Measurements from ENCODE around the gene AMPD2. TPM values are rescaled to one million over a fixed set of nuclear protein-coding genes. Genes with fewer than 3 reads are reported as not detected.

The AMPD2 gene
- polyA plus RNA-seq, 3 donors: 75.0 to 961 (median 117) TPM

GRCh38 chr1:109617291-109617801 lies 2.3 kb upstream of the AMPD2 start:
- no peaks in the 10 kb centered on the region for H3K27me3 ChIP-seq (ENCODE audit: control insufficient read depth in 2 of 2, insufficient read depth in 2 of 2, low read length in 2 of 2)
- Mint-ChIP-seq H3K36me3 (peaks cover 6 to 16% of the 10 kb centered on the region in 2 donors), H3K4me3 (peak overlapping the region; percentile 37 to 65), H3K27me3 (ENCODE audit: low read depth in 3 of 3) (peaks cover 0 to 1% (median 0%) of the 10 kb centered on the region in 3 donors), H3K9me3 (peaks cover 0 to 2% (median 2%) of the 10 kb centered on the region in 7 donors), H3K4me1 (peaks cover 67% of the 10 kb centered on the region), H3K27ac (peak overlapping the region; percentile 98 to 100 (median 99))
- H3K4me3 ChIP-seq (replicated peaks in 1 of 3; ENCODE audit: low read depth in 2 of 3, low read length in 3 of 3): peak overlapping the region in 1 of 3 experiments; percentile 55
- peak overlapping the region; percentile 90 to 99 for H3K27ac ChIP-seq (ENCODE audit: low read depth in 1 of 2, low read length in 2 of 2)
- H3K36me3 ChIP-seq (replicated peaks in 1 of 2; ENCODE audit: control insufficient read depth in 1 of 2, insufficient read depth in 2 of 2, low read length in 2 of 2): no peaks in the 10 kb centered on the region
- H3K4me1 ChIP-seq (ENCODE audit: control insufficient read depth in 1 of 2, insufficient read depth in 2 of 2, low read length in 2 of 2): peaks cover 62 to 71% of the 10 kb centered on the region in 2 donors
- intact Hi-C loops (cut with micrococcal nuclease): loop anchor here in 1 of 2 donors (5.0 kb wide), 1 partner anchor 205 kb away; no protein-coding TSS in a partner anchor
- peak overlapping the region; percentile 51 for H3K9ac ChIP-seq (ENCODE audit: insufficient read depth, low read length, poor library complexity, severe bottlenecking)
- H4K20me1 ChIP-seq (ENCODE audit: insufficient read depth, low read length): peaks cover 15% of the 10 kb centered on the region
- peak; percentile 84 to 91 (median 89) for DNase-seq
- H3K9me3 ChIP-seq (replicated peaks in 1 of 2; ENCODE audit: control insufficient read depth in 1 of 2, insufficient read depth in 1 of 2, low read length in 2 of 2): no peaks in the 10 kb centered on the region
- no peak for TF ChIP-seq CTCF (IDR thresholded peaks at IDR 0.05)
- H2AFZ ChIP-seq (ENCODE audit: insufficient read depth, low read depth, low read length, poor library complexity, severe bottlenecking): no peak overlapping the region
- peaks cover 31% of the 10 kb centered on the region for H3K79me2 ChIP-seq (ENCODE audit: insufficient read depth, low read length)
- peak overlapping the region; percentile 54 for H3K4me2 ChIP-seq (replicated peaks; ENCODE audit: extremely low read depth, low read length, poor library complexity, severe bottlenecking)
- 48% methylated on average over 2 of the region's 3 CpGs for WGBS (ENCODE audit: insufficient coverage)

- peak overlapping the region; percentile 98 for H3K9ac ChIP-seq (ENCODE audit: insufficient read depth, low read length, poor library complexity, severe bottlenecking)
- peak in 2 of 3 donors; percentile 36 to 59 for DNase-seq
- H3K4me3 ChIP-seq (replicated peaks in 1 of 3; ENCODE audit: low read depth in 2 of 3, low read length in 3 of 3): peak overlapping the region in 2 of 3 experiments; percentile 16 to 96
- intact Hi-C loops (cut with micrococcal nuclease): loop anchor here in 1 of 2 donors (5.0 kb wide), 1 partner anchor 203 kb away; no protein-coding TSS in a partner anchor
- peaks cover 47% of the 10 kb centered on the region for H3K79me2 ChIP-seq (ENCODE audit: insufficient read depth, low read length)
- peak overlapping the region; percentile 99 to 100 (median 99) for H3K27ac Mint-ChIP-seq
- peak overlapping the region; percentile 99 for H3K27ac ChIP-seq (ENCODE audit: low read depth in 1 of 2, low read length in 2 of 2)
- peak overlapping the region; percentile 92 to 97 for H3K4me3 Mint-ChIP-seq
- H3K4me2 ChIP-seq (replicated peaks; ENCODE audit: extremely low read depth, low read length, poor library complexity, severe bottlenecking): peak overlapping the region; percentile 97
- TF ChIP-seq CTCF (IDR thresholded peaks at IDR 0.05): no peak
- H3K36me3 ChIP-seq (replicated peaks in 1 of 2; ENCODE audit: control insufficient read depth in 1 of 2, insufficient read depth in 2 of 2, low read length in 2 of 2): no peaks in the 10 kb centered on the region
- peaks cover 6 to 26% of the 10 kb centered on the region in 2 donors for H3K36me3 Mint-ChIP-seq
- H3K27me3 ChIP-seq (ENCODE audit: control insufficient read depth in 2 of 2, insufficient read depth in 2 of 2, low read length in 2 of 2): no peaks in the 10 kb centered on the region
- peaks cover 31% of the 10 kb centered on the region for H4K20me1 ChIP-seq (ENCODE audit: insufficient read depth, low read length)
- peaks cover 0 to 3% (median 0%) of the 10 kb centered on the region in 3 donors for H3K27me3 Mint-ChIP-seq (ENCODE audit: low read depth in 3 of 3)
- H3K4me1 Mint-ChIP-seq: peaks cover 74% of the 10 kb centered on the region
- no peak overlapping the region for H2AFZ ChIP-seq (ENCODE audit: insufficient read depth, low read depth, low read length, poor library complexity, severe bottlenecking)
- H3K4me1 ChIP-seq (ENCODE audit: control insufficient read depth in 1 of 2, insufficient read depth in 2 of 2, low read length in 2 of 2): peaks cover 77 to 85% of the 10 kb centered on the region in 2 donors
- WGBS (ENCODE audit: insufficient coverage): 15% methylated on average over 5 of the region's 9 CpGs
- peaks cover 0 to 2% (median 2%) of the 10 kb centered on the region in 7 donors for H3K9me3 Mint-ChIP-seq
- H3K9me3 ChIP-seq (replicated peaks in 1 of 2; ENCODE audit: control insufficient read depth in 1 of 2, insufficient read depth in 1 of 2, low read length in 2 of 2): no peaks in the 10 kb centered on the region
These were observed 719 bp upstream of the AMPD2 start for GRCh38 chr1:109618661-109619575.
